Activated CD8-positive, alpha-beta memory T cell treated with anti-CD3 and anti-CD28 coated beads for 24 hours (primary cell): ENCODE measurements around the gene PTTG1IP2.
"Not testable (repeated sequence)": the region's sequence is repeated elsewhere in the genome, so short reads cannot be mapped to it uniquely, and the experiment has no call there.

Source experiments
- DNase-seq: peaks from one replicate; pipeline ENCODE4 v3.0.0-alpha.2; 2020

PTTG1IP2 gene

DNA sequence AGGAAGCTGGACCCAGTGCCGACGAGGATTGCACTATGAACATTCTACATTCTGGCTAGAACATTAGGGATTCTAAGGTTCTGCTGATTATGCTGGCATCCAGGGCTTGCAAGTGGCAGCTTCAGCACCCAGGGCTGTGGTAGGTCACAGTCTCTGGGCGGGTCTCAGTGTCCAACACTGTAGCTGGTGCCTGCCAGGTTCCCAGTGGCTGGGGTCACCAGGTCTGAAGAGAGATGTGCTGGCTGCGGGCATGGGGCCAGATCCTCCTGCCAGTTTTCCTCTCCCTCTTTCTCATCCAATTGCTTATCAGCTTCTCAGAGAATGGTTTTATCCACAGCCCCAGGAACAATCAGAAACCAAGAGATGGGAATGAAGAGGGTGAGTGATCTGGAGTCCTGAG lies at the start of gene PTTG1IP2:
Gene PTTG1IP2, plus strand, starts transcription at position 86 of the 400 bp plus-strand sequence. Its CDS starts 148 bp downstream, at position 234.
- DNase-seq: no peak

GRCh38 chr7:90421651-90422050 lies 47.8 kb upstream of the PTTG1IP2 start:
- no peak for DNase-seq

- no peak for DNase-seq
These were observed 44.7 kb upstream of the PTTG1IP2 start for GRCh38 chr7:90424720-90425119.

DNA sequence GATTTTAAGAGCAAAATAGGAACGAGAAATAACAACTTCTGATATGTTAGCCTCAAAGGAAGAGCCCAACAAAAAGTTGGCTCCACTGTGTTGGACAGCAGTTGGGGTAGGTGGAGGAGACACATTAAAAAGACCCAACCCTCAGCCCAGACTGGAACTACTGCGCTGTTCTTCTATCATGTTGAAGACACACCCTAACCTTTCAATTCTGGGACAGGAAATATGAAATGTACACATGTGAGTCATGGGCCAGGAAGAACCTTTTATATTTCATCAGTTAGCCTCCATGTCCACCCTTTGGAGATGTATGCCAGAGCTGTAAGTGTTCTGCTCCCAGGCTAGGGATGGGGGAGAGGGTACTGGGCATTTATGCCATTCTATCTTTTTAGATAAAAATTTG lies 44.1 kb upstream of the PTTG1IP2 start:
- no peak for DNase-seq

- DNase-seq: no peak
These were observed 38.6 kb upstream of the PTTG1IP2 start for GRCh38 chr7:90430614-90431460.

DNA sequence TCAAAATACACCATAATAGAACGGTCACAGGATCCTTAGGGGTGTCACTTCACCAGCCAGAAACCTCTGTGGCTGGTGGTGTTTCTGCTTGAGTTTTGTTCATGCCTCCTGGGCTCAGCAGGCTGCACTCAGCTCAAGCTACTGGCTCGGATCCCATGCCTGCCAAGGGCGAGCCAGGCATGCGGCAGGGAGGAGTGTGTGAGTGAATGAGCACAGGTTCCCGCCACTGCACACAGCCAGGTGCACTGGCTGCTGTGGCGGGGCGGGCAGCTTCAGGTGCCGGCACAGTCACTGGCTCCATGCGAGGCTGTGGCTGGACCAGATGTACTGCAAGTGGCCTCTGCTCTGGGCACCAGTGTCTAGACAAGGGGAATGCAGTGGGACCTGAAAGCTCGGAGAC lies 36.7 kb upstream of the PTTG1IP2 start:
- DNase-seq: no peak

GRCh38 chr7:90433221-90433620 lies 36.2 kb upstream of the PTTG1IP2 start:
- DNase-seq: no peak

DNA sequence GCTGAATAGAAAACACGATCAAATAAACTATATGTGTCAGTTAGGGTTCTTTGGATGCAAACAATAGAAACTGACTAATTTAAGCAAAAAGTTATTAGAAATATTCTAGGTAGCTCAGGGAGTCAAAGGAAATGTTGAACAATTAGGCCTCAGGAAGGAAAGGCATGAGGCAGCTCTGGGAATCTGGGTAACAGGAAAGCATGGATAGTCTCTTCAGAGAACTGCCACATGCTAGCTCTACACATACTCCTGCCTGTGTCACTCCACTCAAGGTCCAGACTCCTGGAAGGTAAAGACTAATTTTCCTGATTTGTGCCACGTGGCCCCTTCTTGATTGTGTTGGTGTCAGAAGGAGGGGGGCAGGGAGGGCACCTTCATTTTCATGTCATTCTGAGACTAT lies 23.8 kb upstream of the PTTG1IP2 start:
- no peak for DNase-seq

DNA sequence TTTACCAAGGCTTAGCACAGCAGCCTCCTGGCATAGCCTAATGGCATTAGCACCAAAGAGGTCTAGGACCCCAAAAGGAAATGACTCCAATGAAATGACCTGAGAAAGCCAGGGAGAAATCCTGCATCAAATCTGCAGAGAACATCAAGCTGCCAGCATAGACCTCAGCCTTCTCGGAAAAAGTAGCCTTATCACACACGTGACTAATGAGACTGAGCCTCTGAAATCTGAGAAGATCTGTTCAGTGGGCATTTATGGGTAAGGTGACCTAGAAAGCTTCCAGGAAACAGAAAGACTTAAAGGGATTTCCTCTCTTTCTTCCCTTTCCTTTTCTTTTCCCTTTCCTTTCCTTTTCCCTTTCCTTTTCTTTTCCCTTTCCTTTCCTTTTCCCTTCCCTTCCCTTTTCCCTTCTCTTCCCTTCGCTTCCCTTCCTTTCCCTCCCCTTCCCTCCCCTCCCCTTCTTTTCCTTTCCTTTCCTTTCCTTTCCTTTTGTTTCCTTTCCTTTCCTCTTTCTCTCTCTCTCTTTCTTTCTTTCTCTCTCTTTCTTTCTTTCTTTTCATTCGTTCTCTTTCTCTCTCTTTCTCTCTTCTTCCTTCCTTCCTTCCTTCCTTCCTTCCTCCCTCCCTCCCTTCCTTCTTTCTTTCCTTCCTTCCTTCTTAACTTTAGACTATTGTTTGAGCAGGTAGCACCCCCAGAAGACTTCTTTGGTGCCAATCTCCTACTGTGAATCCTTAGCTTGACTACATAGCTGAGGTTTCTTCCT lies 23.1 kb upstream of the PTTG1IP2 start:
- no peak for DNase-seq

GRCh38 chr7:90453259-90453891 lies 16.1 kb upstream of the PTTG1IP2 start:
- DNase-seq: no peak

DNA sequence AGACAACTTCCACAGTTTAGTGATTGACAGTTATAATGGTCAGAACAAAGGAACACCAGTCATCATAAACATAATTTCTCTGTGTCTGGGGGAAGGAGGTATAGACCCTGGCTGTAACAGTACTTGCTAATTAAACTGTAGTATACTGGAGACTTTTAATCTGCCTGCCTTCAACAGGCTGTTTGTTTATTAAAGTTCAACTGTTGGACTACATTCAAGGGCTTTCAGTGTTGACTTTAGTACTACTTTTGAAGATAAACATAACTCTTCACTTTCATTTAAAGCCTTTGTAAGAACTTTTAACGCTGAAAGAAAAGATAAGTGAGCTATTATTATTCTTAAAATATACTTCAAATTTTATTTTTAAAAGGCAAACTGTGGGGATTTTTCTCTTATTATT lies 15.5 kb upstream of the PTTG1IP2 start:
- no peak for DNase-seq

DNA sequence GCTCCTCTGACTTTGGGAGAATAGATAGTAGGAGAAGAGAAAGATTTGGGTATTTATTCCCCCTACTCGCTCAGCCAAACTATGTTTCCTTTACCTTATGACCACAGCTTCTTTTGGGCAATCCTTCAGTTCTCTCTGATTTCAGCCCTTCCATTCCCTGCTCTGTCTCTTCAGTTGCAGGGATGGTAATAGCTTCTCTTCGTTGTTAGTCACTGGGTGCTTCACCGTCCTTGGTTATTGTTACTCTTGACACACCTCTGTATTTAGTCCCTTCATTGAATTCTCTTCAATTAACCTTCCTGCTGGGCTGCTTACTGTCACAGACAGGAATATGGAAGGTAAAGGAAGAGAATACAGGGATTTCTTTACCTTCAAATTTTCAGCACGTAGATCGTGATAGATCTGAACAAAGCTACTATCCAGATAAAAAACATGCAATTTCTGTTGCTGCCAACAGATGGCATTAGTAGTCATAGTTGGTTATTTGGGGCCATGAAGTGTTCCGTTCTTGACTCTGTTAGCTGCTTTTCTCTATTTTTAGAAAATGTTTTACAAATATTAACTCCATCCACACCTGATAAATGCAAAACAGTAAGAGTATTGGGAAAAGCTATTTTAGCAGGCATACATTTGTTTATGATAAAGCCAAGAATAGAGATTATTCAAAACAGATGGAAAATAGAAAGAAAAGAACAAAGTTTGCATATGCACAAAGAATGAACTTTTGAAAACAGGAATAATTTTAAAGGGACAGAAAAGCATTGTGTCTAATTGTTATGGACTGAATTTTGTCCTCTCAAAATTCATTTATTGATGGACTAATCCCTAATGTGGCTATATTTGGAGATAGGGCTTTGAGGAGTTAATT lies 14.0 kb upstream of the PTTG1IP2 start:
- no peak for DNase-seq

GRCh38 chr7:90458104-90458503 lies 11.3 kb upstream of the PTTG1IP2 start:
- no peak for DNase-seq

DNA sequence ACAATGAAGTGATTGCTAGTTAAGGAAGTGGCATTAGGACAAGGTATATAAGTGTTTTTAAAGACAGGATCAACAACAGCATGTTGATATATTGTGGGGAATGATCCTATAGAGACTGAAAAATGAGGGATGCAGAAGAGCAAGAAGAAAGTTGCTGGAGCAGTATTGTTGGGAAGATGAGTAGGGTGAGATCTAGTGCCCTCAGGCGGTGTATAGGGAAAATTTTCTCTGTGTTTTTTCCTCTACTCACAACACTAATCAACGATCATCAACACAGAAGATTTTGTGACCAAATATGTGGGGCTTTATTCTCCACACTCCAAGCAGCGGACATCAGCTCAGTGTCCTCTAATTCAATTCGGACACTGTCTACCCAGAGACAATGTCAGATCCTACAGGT lies 9.6 kb upstream of the PTTG1IP2 start:
- DNase-seq: no peak

DNA sequence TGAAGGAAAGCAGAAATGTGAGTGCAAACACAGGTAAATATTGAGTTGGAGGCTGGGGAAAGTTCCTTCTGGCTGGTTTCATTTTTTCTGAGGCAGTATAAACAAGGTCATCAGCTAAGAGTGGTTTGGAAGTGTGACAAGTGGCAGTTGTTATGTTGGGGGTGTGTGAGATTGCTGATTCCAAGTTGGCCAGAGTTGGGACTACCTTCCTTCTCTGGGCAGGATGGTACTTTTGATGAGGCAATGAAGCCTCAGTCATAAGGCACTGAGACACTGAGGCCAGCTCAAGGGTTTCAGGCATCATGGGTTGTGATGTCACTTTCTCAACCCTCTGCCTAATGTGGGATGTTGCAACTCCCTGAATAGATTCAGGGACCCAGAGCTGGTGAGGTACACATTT lies 8.2 kb upstream of the PTTG1IP2 start:
- no peak for DNase-seq

- not testable (repeated sequence) for DNase-seq
These were observed 6.2 kb upstream of the PTTG1IP2 start for GRCh38 chr7:90463151-90463628.

GRCh38 chr7:90465816-90466215 lies 3.6 kb upstream of the PTTG1IP2 start:
- DNase-seq: no peak

DNA sequence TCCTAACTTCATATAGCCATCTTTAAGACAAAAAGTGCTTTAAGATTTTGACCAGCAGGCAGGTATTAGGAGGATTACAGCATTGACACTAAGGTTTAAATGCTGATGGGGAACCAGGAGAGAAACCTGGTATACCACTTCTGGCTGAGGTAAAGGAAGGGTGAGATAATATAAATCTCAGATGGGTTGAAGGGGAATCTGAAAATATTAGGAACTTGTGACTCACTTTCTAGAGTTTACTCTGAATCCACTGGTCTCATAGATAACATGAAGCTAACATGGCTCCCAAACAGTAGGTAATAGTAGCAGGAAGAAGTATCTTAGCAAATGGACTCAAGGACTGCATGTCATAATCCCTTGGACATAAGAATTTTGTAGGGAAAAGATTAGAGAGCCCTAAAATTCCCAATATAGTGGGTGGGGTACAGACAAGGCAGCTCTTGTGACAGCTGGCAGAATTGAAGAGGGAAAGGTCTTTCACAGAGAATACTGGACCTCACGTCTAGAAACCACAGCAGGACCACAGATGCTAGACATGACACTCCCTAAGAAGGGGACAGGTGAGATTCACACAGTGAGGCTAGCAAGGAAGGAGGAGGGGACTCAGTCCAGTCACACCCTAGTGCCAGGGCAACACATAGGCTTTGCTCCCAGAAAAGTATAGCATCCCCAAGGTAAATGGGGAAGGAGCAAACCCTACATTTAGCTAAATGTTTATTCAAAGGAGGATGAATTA lies 3.5 kb downstream of the PTTG1IP2 start:
- DNase-seq: no peak

GRCh38 chr7:90473814-90474213 lies 4.4 kb downstream of the PTTG1IP2 start:
- no peak for DNase-seq

- DNase-seq: no peak
These were observed 5.1 kb downstream of the PTTG1IP2 start for GRCh38 chr7:90474284-90475210.

DNA sequence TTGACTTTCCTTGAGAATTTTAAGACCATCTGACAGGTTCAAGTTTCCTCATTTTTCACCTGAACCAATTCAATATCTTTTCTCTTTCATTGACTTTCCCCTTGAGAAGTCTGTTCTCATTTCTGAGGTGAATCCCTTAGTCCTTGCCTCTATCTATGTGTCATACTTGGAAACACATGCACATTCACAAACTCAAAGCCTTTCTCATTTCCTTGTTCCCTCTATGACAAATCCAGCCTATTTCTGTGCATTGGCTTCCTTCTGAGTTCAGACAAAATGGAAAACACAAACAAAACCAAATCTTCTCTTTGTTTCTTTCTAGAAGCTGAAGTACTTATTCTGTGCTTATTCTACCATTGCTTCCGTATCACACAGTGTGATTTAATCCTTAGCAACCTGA lies 13.8 kb downstream of the PTTG1IP2 start:
- no peak for DNase-seq
